GM12801 (cell line): ENCODE results near the gene HMCN1.

Source experiments
- CTCF ChIP-seq: IDR thresholded peaks from one replicate; pipeline ENCODE4 v1.5.1; 2011; ENCODE audit warnings: control low read depth; ENCODE audit not compliant: insufficient read length; ENCODE audit errors: extremely low read depth

Gene HMCN1

GRCh38 chr1:186054932-186055331 is 320.7 kb downstream of the HMCN1 start:
- TF ChIP-seq CTCF: no peak

GRCh38 chr1:186055846-186056245 is 321.7 kb downstream of the HMCN1 start:
- no peak for TF ChIP-seq CTCF

- no peak for TF ChIP-seq CTCF
These were observed 322.9 kb downstream of the HMCN1 start for GRCh38 chr1:186057086-186057485.

- TF ChIP-seq CTCF: no peak
These were observed 325.1 kb downstream of the HMCN1 start for GRCh38 chr1:186059311-186059710.

GRCh38 chr1:186059752-186060151 is 325.6 kb downstream of the HMCN1 start:
- no peak for TF ChIP-seq CTCF

GRCh38 chr1:186060226-186060625 is 326.0 kb downstream of the HMCN1 start:
- TF ChIP-seq CTCF: no peak

GRCh38 chr1:186063091-186063657 is 329.0 kb downstream of the HMCN1 start:
- no peak for TF ChIP-seq CTCF

- TF ChIP-seq CTCF: no peak
These were observed 332.2 kb downstream of the HMCN1 start for GRCh38 chr1:186066411-186066810.
